Forelimb muscle (tissue), 1 donor: ENCODE results near the gene BEND6. TPM values are rescaled to one million over a fixed set of nuclear protein-coding genes. Genes with fewer than 3 reads are reported as not detected.

Source experiments
- DNase-seq: peaks from one replicate; pipeline ENCODE4 v3.0.0-alpha.2; 2013; ENCODE audit warnings: low read depth
- polyA plus RNA-seq: library from polyadenylated mRNA; unstranded; fragments of 120-200 nt; gene quantifications from one replicate; pipeline ENCODE4 v1.2.1, GENCODE V29; 2013; ENCODE audit not compliant: insufficient read length

The BEND6 gene
- polyA plus RNA-seq: 0.77 TPM

- no peak for DNase-seq
Measured at GRCh38 chr6:56954403-56955170, at the start of gene BEND6. BEND6 (plus strand) TSS chr6:56955107; CDS start chr6:56981811, 26,704 bp downstream.

- DNase-seq: no peak
Measured at GRCh38 chr6:56905378-56905777, 49.5 kb upstream of the BEND6 start.

GRCh38 chr6:56906752-56907151, 48.2 kb upstream of the BEND6 start:
- DNase-seq: no peak

GRCh38 chr6:56909115-56909907, 45.6 kb upstream of the BEND6 start:
- no peak for DNase-seq

GRCh38 chr6:56911847-56912246, 43.1 kb upstream of the BEND6 start:
- DNase-seq: no peak

GRCh38 chr6:56913285-56914074, 41.4 kb upstream of the BEND6 start:
- no peak for DNase-seq

- no peak for DNase-seq
Measured at GRCh38 chr6:56914798-56915658, 39.9 kb upstream of the BEND6 start.

- DNase-seq: no peak
Measured at GRCh38 chr6:56915832-56916231, 39.1 kb upstream of the BEND6 start.

GRCh38 chr6:56916849-56917551, 37.9 kb upstream of the BEND6 start:
- no peak for DNase-seq

GRCh38 chr6:56922645-56923044, 32.3 kb upstream of the BEND6 start:
- DNase-seq: no peak

- no peak for DNase-seq
Measured at GRCh38 chr6:56923565-56923964, 31.3 kb upstream of the BEND6 start.

- DNase-seq: no peak
Measured at GRCh38 chr6:56927538-56928453, 27.1 kb upstream of the BEND6 start.

- DNase-seq: no peak
Measured at GRCh38 chr6:56930846-56931245, 24.1 kb upstream of the BEND6 start.

- no peak for DNase-seq
Measured at GRCh38 chr6:56932910-56933477, 21.9 kb upstream of the BEND6 start.

- DNase-seq: no peak
Measured at GRCh38 chr6:56933650-56934049, 21.3 kb upstream of the BEND6 start.

GRCh38 chr6:56934876-56935275, 20.0 kb upstream of the BEND6 start:
- DNase-seq: no peak

- DNase-seq: no peak
Measured at GRCh38 chr6:56936466-56936865, 18.4 kb upstream of the BEND6 start.

GRCh38 chr6:56938649-56939191, 16.2 kb upstream of the BEND6 start:
- no peak for DNase-seq

GRCh38 chr6:56940463-56940862, 14.4 kb upstream of the BEND6 start:
- DNase-seq: no peak
